Rectal smooth muscle tissue (tissue), 1 donor: Measurements from ENCODE around the gene DIO3.

Source experiments
- H3K27ac ChIP-seq: one replicate; pipeline ENCODE4 v1.7.0; 2013; ENCODE audit warnings: low read depth, low read length, inconsistent platforms
- H3K27me3 ChIP-seq: one replicate; pipeline ENCODE4 v1.7.0; 2013; ENCODE audit warnings: low read length; ENCODE audit not compliant: control insufficient read depth, insufficient read depth
- H3K36me3 ChIP-seq: one replicate; pipeline ENCODE4 v1.7.0; 2013; ENCODE audit warnings: low read length; ENCODE audit not compliant: control insufficient read depth, insufficient read depth
- H3K4me1 ChIP-seq: one replicate; pipeline ENCODE4 v1.7.0; 2013; ENCODE audit warnings: low read length; ENCODE audit not compliant: control insufficient read depth, insufficient read depth
- H3K4me3 ChIP-seq: one replicate; pipeline ENCODE4 v1.7.0; 2013; ENCODE audit warnings: low read length
- H3K9ac ChIP-seq: one replicate; pipeline ENCODE4 v1.7.0; 2013; ENCODE audit warnings: low read length

DIO3 gene

GRCh38 chr14:101556566-101557320 is 4.6 kb upstream of the DIO3 start:
- H3K27ac ChIP-seq = no peak overlapping the region
- no peak overlapping the region for H3K9ac ChIP-seq
- H3K4me1 ChIP-seq = no peaks in the 10 kb centered on the region
- H3K36me3 ChIP-seq = no peaks in the 10 kb centered on the region
- H3K4me3 ChIP-seq = no peak overlapping the region
- peaks cover 7% of the 10 kb centered on the region for H3K27me3 ChIP-seq

- Histone ChIP-seq H3K4me1 (no peaks in the 10 kb centered on the region), H3K36me3 (no peaks in the 10 kb centered on the region), H3K27ac (no peak overlapping the region), H3K4me3 (no peak overlapping the region), H3K9ac (no peak overlapping the region), H3K27me3 (peaks cover 13% of the 10 kb centered on the region)
These were observed 4.0 kb upstream of the DIO3 start for GRCh38 chr14:101557321-101557695.

GRCh38 chr14:101557811-101558738 is 3.2 kb upstream of the DIO3 start:
- Histone ChIP-seq H3K27ac (no peak overlapping the region), H3K4me1 (no peaks in the 10 kb centered on the region), H3K4me3 (no peak overlapping the region), H3K9ac (no peak overlapping the region), H3K36me3 (no peaks in the 10 kb centered on the region), H3K27me3 (peaks cover 20% of the 10 kb centered on the region)

- no peak overlapping the region for H3K9ac ChIP-seq
- peak overlapping the region; percentile 62 for H3K4me3 ChIP-seq
- no peak overlapping the region for H3K27ac ChIP-seq
- H3K36me3 ChIP-seq = no peaks in the 10 kb centered on the region
- H3K27me3 ChIP-seq = peaks cover 26% of the 10 kb centered on the region
- no peaks in the 10 kb centered on the region for H3K4me1 ChIP-seq
These were observed 2.5 kb upstream of the DIO3 start for GRCh38 chr14:101558739-101559240.

GRCh38 chr14:101559250-101559623 is 2.1 kb upstream of the DIO3 start:
- Histone ChIP-seq H3K4me1 (no peaks in the 10 kb centered on the region), H3K27me3 (peaks cover 29% of the 10 kb centered on the region), H3K9ac (no peak overlapping the region), H3K36me3 (no peaks in the 10 kb centered on the region), H3K27ac (no peak overlapping the region), H3K4me3 (peak overlapping the region; percentile 62)

- Histone ChIP-seq H3K27me3 (peaks cover 35% of the 10 kb centered on the region), H3K9ac (no peak overlapping the region), H3K36me3 (no peaks in the 10 kb centered on the region), H3K4me3 (peak overlapping the region; percentile 62), H3K4me1 (no peaks in the 10 kb centered on the region), H3K27ac (peak overlapping the region; percentile 23)
These were observed 1.4 kb upstream of the DIO3 start for GRCh38 chr14:101559624-101560533.

GRCh38 chr14:101560534-101561113 is 671 bp upstream of the DIO3 start:
- H3K36me3 ChIP-seq = no peaks in the 10 kb centered on the region
- H3K27me3 ChIP-seq = peaks cover 35% of the 10 kb centered on the region
- H3K4me3 ChIP-seq = no peak overlapping the region
- H3K27ac ChIP-seq = no peak overlapping the region
- no peak overlapping the region for H3K9ac ChIP-seq
- H3K4me1 ChIP-seq = no peaks in the 10 kb centered on the region

- H3K4me3 ChIP-seq = no peak overlapping the region
- no peaks in the 10 kb centered on the region for H3K4me1 ChIP-seq
- H3K9ac ChIP-seq = no peak overlapping the region
- peaks cover 38% of the 10 kb centered on the region for H3K27me3 ChIP-seq
- no peaks in the 10 kb centered on the region for H3K36me3 ChIP-seq
- H3K27ac ChIP-seq = no peak overlapping the region
These were observed 699 bp downstream of the DIO3 start for GRCh38 chr14:101561897-101562490.

- Histone ChIP-seq H3K27ac (no peak overlapping the region), H3K36me3 (no peaks in the 10 kb centered on the region), H3K4me3 (no peak overlapping the region), H3K9ac (no peak overlapping the region), H3K4me1 (no peaks in the 10 kb centered on the region), H3K27me3 (peaks cover 39% of the 10 kb centered on the region)
These were observed 1.5 kb downstream of the DIO3 start for GRCh38 chr14:101562659-101563351.

GRCh38 chr14:101563352-101563653 is 2.0 kb downstream of the DIO3 start:
- no peak overlapping the region for H3K9ac ChIP-seq
- H3K27ac ChIP-seq = no peak overlapping the region
- H3K4me3 ChIP-seq = no peak overlapping the region
- H3K27me3 ChIP-seq = peaks cover 37% of the 10 kb centered on the region
- H3K4me1 ChIP-seq = no peaks in the 10 kb centered on the region
- no peaks in the 10 kb centered on the region for H3K36me3 ChIP-seq
